Ascending aorta (tissue), 2 donors: ENCODE data around the gene ABHD12. TPM values are rescaled to one million over a fixed set of nuclear protein-coding genes. Genes with fewer than 3 reads are reported as not detected.

Experiments used
- DNase-seq, 2 donors: peaks; one replicate each; pipeline ENCODE4 v3.0.0-alpha.2; 2019; ENCODE audit warnings: low spot score in 2 of 2
- H3K27ac ChIP-seq, 2 donors: fragments of 200-600 bp; sonication (generic); one replicate each; pipeline ENCODE4 v1.5.1; 2016 to 2017; ENCODE audit warnings: mild to moderate bottlenecking in 1 of 2
- H3K27me3 ChIP-seq: fragments of 200-600 bp; sonication (generic); one replicate; pipeline ENCODE4 v1.5.1; 2017
- H3K36me3 ChIP-seq, 2 donors: fragments of 200-600 bp; sonication (generic); one replicate each; pipeline ENCODE4 v1.5.1; 2016
- H3K4me1 ChIP-seq, 2 donors: fragments of 200-600 bp; sonication (generic); one replicate each; pipeline ENCODE4 v1.5.1; 2016 to 2017; ENCODE audit warnings: mild to moderate bottlenecking in 1 of 2
- H3K4me3 ChIP-seq, 2 donors: fragments of 200-600 bp; sonication (generic); one replicate each; pipeline ENCODE4 v1.5.1; 2016 to 2017; ENCODE audit warnings: mild to moderate bottlenecking in 1 of 2
- H3K9me3 ChIP-seq, 2 donors: fragments of 200-600 bp; sonication (generic); one replicate each; pipeline ENCODE4 v1.5.1; 2016
- intact Hi-C: fragments of 100-400 bp; cut with DNase I; formaldehyde crosslinking; loops from one replicate; pipeline ENCODE4 v1.15.1; 2023
- total RNA-seq: library from RNA; depleted of rRNA; stranded (reverse); fragments of >200 nt; gene quantifications from one replicate; pipeline ENCODE4 v1.1.0, GENCODE V29; 2016
- TF ChIP-seq, protein P1 (sequence below), 3 experiments: fragments of 200-600 bp in 2 of 3; fragments of 450-650 bp in 1 of 3; sonication (generic) in 2 of 3; IDR thresholded peaks; one replicate each; pipeline ENCODE4 v1.5.1; 2016 to 2019; ENCODE audit warnings: antibody characterized with exemption in 3 of 3, mild to moderate bottlenecking in 1 of 3, moderate library complexity in 1 of 3

ABHD12 gene
- total RNA-seq, 1 donor from 2014 or later: 24.3 TPM

DNA sequence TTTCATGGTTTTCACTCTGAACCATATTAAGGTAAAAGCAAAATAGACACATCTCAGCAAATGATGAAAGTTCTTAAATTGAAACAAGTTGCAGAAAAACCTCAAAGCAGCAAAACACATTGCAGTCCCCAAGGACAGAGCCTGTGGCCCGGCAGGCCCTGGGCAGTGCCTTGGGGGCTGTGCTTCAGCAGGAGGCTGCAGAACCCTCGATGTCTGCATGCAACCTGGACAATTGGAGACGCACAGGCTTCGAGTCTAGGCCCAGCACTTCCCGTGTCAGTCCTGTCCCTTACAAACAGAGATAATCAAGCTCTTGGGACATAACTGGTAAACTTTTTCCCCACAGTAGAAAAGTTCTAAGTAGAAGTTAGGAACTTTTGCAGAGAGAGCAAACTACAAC, 133.5 kb downstream of the ABHD12 start:
- peaks cover 0 to 27% of the 10 kb centered on the region in 2 donors for H3K4me1 ChIP-seq
- intact Hi-C loops: no loop called here

DNA sequence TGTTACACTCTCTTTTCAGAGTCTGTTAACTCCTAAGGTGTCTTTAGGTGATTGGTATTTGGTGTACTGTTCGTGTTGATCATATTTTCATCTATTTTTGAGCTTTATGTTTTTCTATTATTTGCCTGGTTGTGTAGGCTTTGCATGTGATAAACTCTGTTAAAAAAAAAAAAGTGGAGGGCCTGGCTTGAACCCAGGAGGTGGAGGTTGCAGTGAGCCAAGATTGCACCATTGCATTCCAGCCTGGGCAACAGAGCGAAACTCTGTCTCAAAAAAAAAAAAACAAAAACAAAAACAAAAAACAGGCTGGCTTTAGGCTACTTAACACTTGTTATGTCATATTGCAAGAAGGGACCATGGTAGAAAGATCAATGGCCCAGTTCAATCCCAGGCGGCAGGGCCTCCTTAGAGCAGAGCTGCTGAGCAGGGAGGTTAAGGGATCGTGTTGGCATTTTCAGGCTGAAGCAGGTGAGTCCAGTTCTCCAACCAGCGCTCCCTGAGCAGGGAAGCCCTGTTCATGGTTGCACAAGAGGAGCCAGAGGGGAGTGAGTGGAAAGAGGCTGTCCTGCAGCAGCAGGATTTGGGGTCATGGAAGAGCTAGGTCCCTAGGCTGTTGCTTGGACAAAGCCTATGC, 134.3 kb downstream of the ABHD12 start:
- peaks cover 0 to 34% of the 10 kb centered on the region in 2 donors for H3K4me1 ChIP-seq
- no peak overlapping the region for H3K4me3 ChIP-seq
- no peaks in the 10 kb centered on the region for H3K9me3 ChIP-seq
- no peaks in the 10 kb centered on the region for H3K27me3 ChIP-seq
- TF ChIP-seq, protein P1, sequence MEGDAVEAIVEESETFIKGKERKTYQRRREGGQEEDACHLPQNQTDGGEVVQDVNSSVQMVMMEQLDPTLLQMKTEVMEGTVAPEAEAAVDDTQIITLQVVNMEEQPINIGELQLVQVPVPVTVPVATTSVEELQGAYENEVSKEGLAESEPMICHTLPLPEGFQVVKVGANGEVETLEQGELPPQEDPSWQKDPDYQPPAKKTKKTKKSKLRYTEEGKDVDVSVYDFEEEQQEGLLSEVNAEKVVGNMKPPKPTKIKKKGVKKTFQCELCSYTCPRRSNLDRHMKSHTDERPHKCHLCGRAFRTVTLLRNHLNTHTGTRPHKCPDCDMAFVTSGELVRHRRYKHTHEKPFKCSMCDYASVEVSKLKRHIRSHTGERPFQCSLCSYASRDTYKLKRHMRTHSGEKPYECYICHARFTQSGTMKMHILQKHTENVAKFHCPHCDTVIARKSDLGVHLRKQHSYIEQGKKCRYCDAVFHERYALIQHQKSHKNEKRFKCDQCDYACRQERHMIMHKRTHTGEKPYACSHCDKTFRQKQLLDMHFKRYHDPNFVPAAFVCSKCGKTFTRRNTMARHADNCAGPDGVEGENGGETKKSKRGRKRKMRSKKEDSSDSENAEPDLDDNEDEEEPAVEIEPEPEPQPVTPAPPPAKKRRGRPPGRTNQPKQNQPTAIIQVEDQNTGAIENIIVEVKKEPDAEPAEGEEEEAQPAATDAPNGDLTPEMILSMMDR (IDR thresholded peaks at IDR 0.05): no peak
- DNase-seq: peak in 1 of 2 donors; percentile 60
- peak overlapping the region in 1 of 2 donors; percentile 9 for H3K27ac ChIP-seq
- intact Hi-C loops: no loop called here
- peaks cover 29 to 30% of the 10 kb centered on the region in 2 donors for H3K36me3 ChIP-seq

More for the DNA sequence above, 133.5 kb downstream of the ABHD12 start:
- Histone ChIP-seq H3K4me3 (no peak overlapping the region), H3K27ac (no peak overlapping the region), H3K27me3 (no peaks in the 10 kb centered on the region), H3K36me3 (peaks cover 33 to 38% of the 10 kb centered on the region in 2 donors), H3K9me3 (no peaks in the 10 kb centered on the region)
- TF ChIP-seq, protein P1 (IDR thresholded peaks at IDR 0.05): no peak
- DNase-seq: no peak

GRCh38 chr20:25254986-25255680, 135.5 kb downstream of the ABHD12 start:
- peaks cover 18 to 19% of the 10 kb centered on the region in 2 donors for H3K36me3 ChIP-seq
- TF ChIP-seq, protein P1 (IDR thresholded peaks at IDR 0.05): peak in 2 of 3 experiments; percentile 16 to 19
- peak in 1 of 2 donors; percentile 83 for DNase-seq
- no peak overlapping the region for H3K4me3 ChIP-seq
- H3K27ac ChIP-seq: peak overlapping the region; percentile 32 to 60
- H3K9me3 ChIP-seq: no peaks in the 10 kb centered on the region
- no peaks in the 10 kb centered on the region for H3K27me3 ChIP-seq
- intact Hi-C loops: no loop called here
- peaks cover 5 to 44% of the 10 kb centered on the region in 2 donors for H3K4me1 ChIP-seq

- peaks cover 13 to 16% of the 10 kb centered on the region in 2 donors for H3K36me3 ChIP-seq
- intact Hi-C loops: no loop called here
- no peak overlapping the region for H3K4me3 ChIP-seq
- no peaks in the 10 kb centered on the region for H3K27me3 ChIP-seq
- H3K4me1 ChIP-seq: peaks cover 8 to 49% of the 10 kb centered on the region in 2 donors
- peak overlapping the region in 1 of 2 donors; percentile 32 for H3K27ac ChIP-seq
- no peak for DNase-seq
- H3K9me3 ChIP-seq: no peaks in the 10 kb centered on the region
- TF ChIP-seq, protein P1 (IDR thresholded peaks at IDR 0.05): no peak
Measured at GRCh38 chr20:25254571-25254970, 136.1 kb downstream of the ABHD12 start.

- Histone ChIP-seq H3K36me3 (peaks cover 4 to 8% of the 10 kb centered on the region in 2 donors), H3K27me3 (no peaks in the 10 kb centered on the region), H3K4me1 (peaks cover 8 to 49% of the 10 kb centered on the region in 2 donors), H3K9me3 (no peaks in the 10 kb centered on the region), H3K27ac (no peak overlapping the region), H3K4me3 (no peak overlapping the region)
- no peak for DNase-seq
- intact Hi-C loops: no loop called here
- TF ChIP-seq, protein P1 (IDR thresholded peaks at IDR 0.05): no peak
Measured at GRCh38 chr20:25253606-25254275, 136.9 kb downstream of the ABHD12 start.
